Mesenchymal stem cell (in vitro differentiated cells and primary cell): ENCODE measurements around the gene LRP8.
"Not testable (repeated sequence)": the region's sequence is repeated elsewhere in the genome, so short reads cannot be mapped to it uniquely, and the experiment has no call there.

Source experiments
- DNase-seq: peaks from one replicate; pipeline ENCODE4 v3.0.0-alpha.2; 2013
- H2AFZ ChIP-seq: one replicate; pipeline ENCODE4 v1.6.1; 2013; ENCODE audit warnings: low read depth, mild to moderate bottlenecking, control low read depth, inconsistent platforms, low read length, moderate library complexity
- H2AK5ac ChIP-seq: 2 replicates; pipeline ENCODE4 v1.6.1; 2013; ENCODE audit warnings: low read length, moderate library complexity, mild to moderate bottlenecking, inconsistent platforms; ENCODE audit not compliant: severe bottlenecking
- H2BK120ac ChIP-seq: one replicate; pipeline ENCODE4 v1.6.1; 2013; ENCODE audit warnings: low read depth, mild to moderate bottlenecking, inconsistent platforms, low read length, moderate library complexity
- H2BK12ac ChIP-seq, 2 experiments: one replicate each; pipeline ENCODE4 v1.6.1; 2013; ENCODE audit warnings: inconsistent platforms in 2 of 2, low read length in 2 of 2, mild to moderate bottlenecking in 2 of 2, moderate library complexity in 2 of 2, control low read depth in 1 of 2
- H2BK15ac ChIP-seq: one replicate; pipeline ENCODE4 v1.6.1; 2013; ENCODE audit warnings: mild to moderate bottlenecking, low read depth, inconsistent platforms; ENCODE audit not compliant: poor library complexity, severe bottlenecking
- H2BK5ac ChIP-seq: 2 replicates; pipeline ENCODE4 v1.6.1; 2013; ENCODE audit warnings: low read depth, mild to moderate bottlenecking, low read length, control low read depth, inconsistent platforms; ENCODE audit not compliant: poor library complexity, severe bottlenecking
- H3K14ac ChIP-seq, 2 experiments: one replicate each; pipeline ENCODE4 v1.6.1; 2013; ENCODE audit warnings: inconsistent platforms in 2 of 2, low read length in 2 of 2, control low read depth in 1 of 2, mild to moderate bottlenecking in 1 of 2, moderate library complexity in 1 of 2
- H3K18ac ChIP-seq, 2 experiments: one replicate each; pipeline ENCODE4 v1.6.1; 2013; ENCODE audit warnings: inconsistent platforms in 2 of 2, low read length in 2 of 2, control low read depth in 1 of 2, low read depth in 1 of 2, mild to moderate bottlenecking in 1 of 2
- H3K23ac ChIP-seq, 2 experiments: one replicate each; pipeline ENCODE4 v1.6.1; 2013; ENCODE audit warnings: inconsistent platforms in 2 of 2, low read length in 2 of 2, mild to moderate bottlenecking in 2 of 2, moderate library complexity in 2 of 2, control low read depth in 1 of 2
- H3K27ac ChIP-seq: 2 replicates; pipeline ENCODE4 v1.5.1; 2013; ENCODE audit warnings: mild to moderate bottlenecking, moderate library complexity, low read length, control low read depth, inconsistent platforms; ENCODE audit not compliant: poor library complexity, severe bottlenecking
- H3K27me3 ChIP-seq, 2 experiments: 2 replicates each; pipeline versions ENCODE4 v1.6.1 to v1.7.0; 2013; ENCODE audit warnings: low read length in 2 of 2, mild to moderate bottlenecking in 2 of 2, moderate library complexity in 2 of 2, control low read depth in 1 of 2, inconsistent platforms in 1 of 2; ENCODE audit not compliant: control insufficient read depth in 1 of 2, insufficient read depth in 1 of 2
- H3K36me3 ChIP-seq, 2 experiments: 2 replicates each; pipeline versions ENCODE4 v1.6.1 to v1.7.0; 2013; ENCODE audit warnings: low read length in 2 of 2, control low read depth in 1 of 2, inconsistent platforms in 1 of 2, low read depth in 1 of 2, mild to moderate bottlenecking in 1 of 2; ENCODE audit not compliant: insufficient read depth in 2 of 2, control insufficient read depth in 1 of 2
- H3K4ac ChIP-seq, 2 experiments: one replicate each; pipeline ENCODE4 v1.6.1; 2013; ENCODE audit warnings: inconsistent platforms in 2 of 2, low read length in 2 of 2, mild to moderate bottlenecking in 2 of 2, moderate library complexity in 2 of 2, control low read depth in 1 of 2, low read depth in 1 of 2
- H3K4me1 ChIP-seq: 2 replicates; pipeline ENCODE4 v1.6.1; 2013; ENCODE audit warnings: low read depth, low read length, control low read depth; ENCODE audit not compliant: control insufficient read depth, insufficient read depth
- H3K4me2 ChIP-seq: 2 replicates; pipeline ENCODE4 v1.6.1; 2013; ENCODE audit warnings: low read length, mild to moderate bottlenecking, inconsistent platforms; ENCODE audit not compliant: poor library complexity, severe bottlenecking
- H3K4me3 ChIP-seq, 2 experiments: 2 replicates each; pipeline versions ENCODE4 v1.5.1 to v1.7.0; 2013; ENCODE audit warnings: low read length in 2 of 2, mild to moderate bottlenecking in 2 of 2, control low read depth in 1 of 2, low read depth in 1 of 2; ENCODE audit not compliant: insufficient read depth in 1 of 2
- H3K79me1 ChIP-seq: replicated peaks from 2 replicates; pipeline ENCODE4 v1.6.1; 2013; ENCODE audit warnings: mild to moderate bottlenecking, control low read depth, low read length, inconsistent platforms; ENCODE audit not compliant: poor library complexity, severe bottlenecking
- H3K9ac ChIP-seq: 2 replicates; pipeline ENCODE4 v1.7.0; 2013; ENCODE audit warnings: mild to moderate bottlenecking, low read length, moderate library complexity
- H3K9me3 ChIP-seq: 2 replicates; pipeline ENCODE4 v1.7.0; 2013; ENCODE audit warnings: mild to moderate bottlenecking, low read length; ENCODE audit not compliant: control insufficient read depth
- H4K8ac ChIP-seq: one replicate; pipeline ENCODE4 v1.6.1; 2013; ENCODE audit warnings: inconsistent platforms, mild to moderate bottlenecking, low read length, moderate library complexity
- H4K91ac ChIP-seq: one replicate; pipeline ENCODE4 v1.6.1; 2013; ENCODE audit warnings: mild to moderate bottlenecking, low read length, inconsistent platforms
- WGBS: methylation state at CpG from one replicate; pipeline ENCODE4 v1.1.7; 2013; ENCODE audit warnings: mixed read lengths; 5-methylcytosine and 5-hydroxymethylcytosine counted together

Gene LRP8

DNA sequence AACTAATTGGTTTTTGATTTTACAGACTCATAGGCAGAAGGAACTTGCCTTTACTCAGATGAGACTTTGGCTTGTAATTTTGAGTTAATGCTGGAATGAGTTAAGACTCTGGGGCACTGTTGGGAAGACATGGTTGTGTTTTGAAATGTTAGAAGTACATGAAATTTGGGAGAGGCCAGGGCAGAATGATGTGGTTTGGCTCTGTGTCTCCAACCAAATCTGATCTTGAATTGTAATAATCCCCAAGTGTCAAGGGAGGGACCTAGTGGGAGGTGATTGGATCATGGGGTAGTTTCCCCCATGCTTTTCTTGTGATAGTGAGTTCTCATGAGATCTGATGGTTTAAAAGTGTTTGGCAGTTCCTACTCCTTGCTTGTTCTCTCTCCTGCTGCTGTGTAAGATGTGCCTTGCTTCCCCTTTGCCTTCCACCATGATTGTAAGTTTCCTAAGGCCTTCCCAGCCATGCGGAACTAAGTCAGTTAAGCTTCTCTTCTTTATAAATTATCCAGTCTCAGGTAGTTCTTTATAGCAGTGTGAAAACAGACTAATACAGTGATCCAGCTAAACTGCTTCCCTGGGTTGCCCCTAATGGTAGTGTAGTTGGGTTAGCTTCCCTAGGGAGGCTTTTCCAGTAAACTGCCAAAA is 121.0 kb downstream of the LRP8 start:
- H3K36me3 ChIP-seq, result peaks cover 36 to 73% of the 10 kb centered on the region in 2 experiments
- no peak overlapping the region for H3K4me2 ChIP-seq
- H2AK5ac ChIP-seq, result no peak overlapping the region
- H4K91ac ChIP-seq, result no peak overlapping the region
- no peak overlapping the region for H2BK15ac ChIP-seq
- H2AFZ ChIP-seq, result no peak overlapping the region
- peaks cover 27% of the 10 kb centered on the region for H3K79me1 ChIP-seq
- peak overlapping the region; percentile 56 for H3K9ac ChIP-seq
- WGBS, result no CpG with 5 or more reads among the region's 1 CpG
- no peak overlapping the region for H3K14ac ChIP-seq
- H3K18ac ChIP-seq, result no peak overlapping the region
- H3K23ac ChIP-seq, result no peak overlapping the region
- peak overlapping the region in 1 of 2 experiments; percentile 36 for H3K4me3 ChIP-seq
- no peak overlapping the region for H2BK5ac ChIP-seq
- no peak overlapping the region for H3K27ac ChIP-seq
- no peak overlapping the region for H2BK120ac ChIP-seq
- H2BK12ac ChIP-seq, result no peak overlapping the region
- no peak overlapping the region for H3K4ac ChIP-seq
- DNase-seq, result no peak
- H3K9me3 ChIP-seq, result no peaks in the 10 kb centered on the region
- no peak overlapping the region for H4K8ac ChIP-seq
- no peaks in the 10 kb centered on the region for H3K4me1 ChIP-seq
- H3K27me3 ChIP-seq, result no peaks in the 10 kb centered on the region

- not testable (repeated sequence) for H4K91ac ChIP-seq, H4K8ac ChIP-seq, H3K4me2 ChIP-seq, H3K4me3 ChIP-seq, H2BK12ac ChIP-seq, H3K27ac ChIP-seq, H3K9me3 ChIP-seq, DNase-seq, H3K27me3 ChIP-seq, H2AK5ac ChIP-seq, H2BK120ac ChIP-seq, H2BK5ac ChIP-seq, H2BK15ac ChIP-seq, H3K23ac ChIP-seq, H3K4me1 ChIP-seq, H3K14ac ChIP-seq, H2AFZ ChIP-seq, H3K18ac ChIP-seq, H3K4ac ChIP-seq
- Histone ChIP-seq H3K79me1 (peaks cover 25% of the 10 kb centered on the region), H3K9ac (peak overlapping the region; percentile 56), H3K36me3 (peaks cover 31 to 74% of the 10 kb centered on the region in 2 experiments)
- WGBS, result 97% methylated on average over 3 of the region's 3 CpGs
Observed at GRCh38 chr1:53206083-53206685, 121.7 kb downstream of the LRP8 start.

DNA sequence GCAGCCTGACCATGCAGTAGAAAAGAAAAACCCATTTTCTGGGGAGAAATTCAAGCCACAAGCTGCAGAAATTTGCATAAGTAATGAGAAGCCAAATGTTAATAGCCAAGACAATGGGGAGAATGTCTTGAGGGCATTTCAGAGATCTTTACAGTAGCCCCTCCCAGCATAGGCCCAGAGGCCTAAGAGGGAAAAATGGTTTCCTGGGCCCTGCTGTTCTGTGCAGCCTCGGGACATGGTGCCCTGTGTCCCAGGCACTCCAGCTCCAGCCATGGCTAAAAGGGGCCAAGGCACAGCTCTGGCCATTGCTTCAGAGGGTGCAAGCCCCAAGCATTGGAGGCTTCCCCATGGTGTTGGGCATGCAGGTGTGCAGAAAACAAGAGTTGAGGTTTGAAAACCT is 122.4 kb downstream of the LRP8 start:
- H3K36me3 ChIP-seq, result peaks cover 24 to 74% of the 10 kb centered on the region in 2 experiments
- not testable (repeated sequence) for H3K27me3 ChIP-seq, H3K4me1 ChIP-seq, H3K18ac ChIP-seq, H2BK15ac ChIP-seq, H4K8ac ChIP-seq, H3K9me3 ChIP-seq, H2AK5ac ChIP-seq, H3K14ac ChIP-seq, H3K9ac ChIP-seq, H2BK12ac ChIP-seq, H4K91ac ChIP-seq, H2BK120ac ChIP-seq, H3K27ac ChIP-seq, H2AFZ ChIP-seq, DNase-seq, H3K23ac ChIP-seq, H3K4ac ChIP-seq, H3K4me2 ChIP-seq, H3K4me3 ChIP-seq, H2BK5ac ChIP-seq
- H3K79me1 ChIP-seq, result peaks cover 25% of the 10 kb centered on the region
- 97% methylated on average over 1 of the region's 1 CpG for WGBS

DNA sequence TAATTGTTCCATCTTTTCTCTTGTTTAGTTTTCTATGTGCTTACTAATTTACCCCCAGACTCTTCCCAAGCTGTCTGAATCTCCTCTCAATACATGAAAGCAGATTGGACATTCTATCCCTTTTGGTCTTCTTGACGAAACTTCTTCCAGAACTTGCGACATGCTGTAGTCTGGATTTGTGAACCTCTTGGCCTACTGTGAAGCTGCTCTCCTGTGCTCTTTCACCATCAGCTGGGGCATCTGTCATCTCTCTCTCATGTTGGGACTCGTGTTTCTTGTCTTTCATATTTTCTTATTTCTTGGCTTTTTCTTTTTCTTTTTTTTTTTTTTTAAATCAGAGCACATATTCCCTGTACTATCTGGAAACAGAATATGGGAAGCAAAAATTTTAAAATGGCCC is 124.4 kb downstream of the LRP8 start:
- H2AK5ac ChIP-seq, result no peak overlapping the region
- no peak overlapping the region for H4K91ac ChIP-seq
- no peak overlapping the region for H3K4me2 ChIP-seq
- H2BK15ac ChIP-seq, result no peak overlapping the region
- no peak overlapping the region for H3K14ac ChIP-seq
- no peak overlapping the region for H3K9ac ChIP-seq
- H3K4ac ChIP-seq, result no peak overlapping the region
- H3K9me3 ChIP-seq, result no peaks in the 10 kb centered on the region
- H3K18ac ChIP-seq, result no peak overlapping the region
- no peak overlapping the region for H2AFZ ChIP-seq
- no peak for DNase-seq
- H2BK12ac ChIP-seq, result no peak overlapping the region
- H3K4me1 ChIP-seq, result peaks cover 2% of the 10 kb centered on the region
- H3K27me3 ChIP-seq, result no peaks in the 10 kb centered on the region
- H4K8ac ChIP-seq, result no peak overlapping the region
- no peak overlapping the region for H3K23ac ChIP-seq
- H2BK120ac ChIP-seq, result no peak overlapping the region
- H2BK5ac ChIP-seq, result no peak overlapping the region
- no peak overlapping the region for H3K27ac ChIP-seq
- no peak overlapping the region for H3K4me3 ChIP-seq
- peaks cover 26% of the 10 kb centered on the region for H3K79me1 ChIP-seq
- H3K36me3 ChIP-seq, result peaks cover 16 to 55% of the 10 kb centered on the region in 2 experiments
- WGBS, result 100% methylated on average over 2 of the region's 3 CpGs
